Effector memory CD4-positive, alpha-beta T cell (primary cell): ENCODE data around the gene HTT.

Experiments
- DNase-seq, 3 donors: peaks; one replicate each; pipeline ENCODE4 v3.0.0-alpha.2; 2020
- H3K27ac ChIP-seq: 2 replicates; pipeline ENCODE4 v1.7.0; 2013; ENCODE audit warnings: mild to moderate bottlenecking, low read length, moderate library complexity; ENCODE audit not compliant: insufficient read depth, poor library complexity, severe bottlenecking
- H3K27me3 ChIP-seq: replicated peaks from 2 replicates; pipeline ENCODE4 v1.7.0; 2013; ENCODE audit warnings: mild to moderate bottlenecking, low read length; ENCODE audit not compliant: insufficient read depth, control insufficient read depth, poor library complexity, severe bottlenecking
- H3K36me3 ChIP-seq: 2 replicates; pipeline ENCODE4 v1.7.0; 2013; ENCODE audit warnings: mild to moderate bottlenecking, low read length, moderate library complexity; ENCODE audit not compliant: control insufficient read depth, insufficient read depth
- H3K4me1 ChIP-seq: 2 replicates; pipeline ENCODE4 v1.7.0; 2013; ENCODE audit warnings: low read length, mild to moderate bottlenecking; ENCODE audit not compliant: control insufficient read depth, insufficient read depth, poor library complexity, severe bottlenecking
- H3K4me3 ChIP-seq: 2 replicates; pipeline ENCODE4 v1.7.0; 2013; ENCODE audit warnings: low read length, low read depth, mild to moderate bottlenecking; ENCODE audit not compliant: insufficient read depth, poor library complexity, severe bottlenecking
- H3K9me3 ChIP-seq: 2 replicates; pipeline ENCODE4 v1.7.0; 2013; ENCODE audit warnings: mild to moderate bottlenecking, low read length, moderate library complexity; ENCODE audit not compliant: control insufficient read depth

HTT gene

DNA sequence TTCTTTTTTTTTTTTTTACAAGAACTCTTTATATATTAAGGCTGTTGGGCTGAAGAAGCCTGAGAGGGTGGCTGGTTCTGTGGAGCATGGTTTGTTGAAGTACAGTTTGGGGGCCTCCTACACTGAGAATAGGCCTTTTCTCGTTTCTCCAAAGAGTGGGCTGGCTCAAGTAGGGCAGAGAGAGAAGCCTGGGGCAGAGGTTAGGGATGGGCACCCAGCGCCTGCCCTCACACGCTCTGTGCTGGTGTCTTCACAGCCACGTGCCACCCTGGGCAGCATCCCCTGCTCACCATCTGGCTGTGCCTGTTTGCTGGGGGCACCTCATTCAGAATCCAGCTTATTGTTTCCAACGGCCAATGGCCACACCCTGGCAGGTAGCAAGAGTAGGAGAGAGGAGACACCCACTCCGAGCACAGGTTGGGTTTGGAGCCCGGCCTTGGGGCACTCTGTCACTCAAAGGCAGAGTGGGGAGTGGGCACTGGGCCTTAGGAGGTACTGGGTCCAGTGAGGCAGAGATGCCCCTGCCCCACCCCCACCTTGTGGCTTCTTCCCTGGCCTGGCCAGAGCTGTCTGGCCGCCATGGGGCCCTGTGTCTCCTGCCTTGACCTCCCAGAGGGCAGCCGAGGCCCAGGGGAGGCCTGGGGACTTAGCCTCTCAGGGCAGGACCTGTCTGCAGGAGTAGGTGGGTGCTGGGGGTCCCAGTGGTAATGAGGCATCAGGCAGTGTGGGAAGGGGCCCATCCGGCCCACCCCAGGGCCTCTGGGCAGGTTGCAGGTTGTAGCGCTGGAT is 177.4 kb downstream of the HTT start:
- no peaks in the 10 kb centered on the region for H3K9me3 ChIP-seq
- H3K36me3 ChIP-seq, result peaks cover 3% of the 10 kb centered on the region
- H3K27me3 ChIP-seq, result no peaks in the 10 kb centered on the region
- H3K27ac ChIP-seq, result no peak overlapping the region
- no peak overlapping the region for H3K4me3 ChIP-seq
- no peak for DNase-seq
- no peaks in the 10 kb centered on the region for H3K4me1 ChIP-seq

DNA sequence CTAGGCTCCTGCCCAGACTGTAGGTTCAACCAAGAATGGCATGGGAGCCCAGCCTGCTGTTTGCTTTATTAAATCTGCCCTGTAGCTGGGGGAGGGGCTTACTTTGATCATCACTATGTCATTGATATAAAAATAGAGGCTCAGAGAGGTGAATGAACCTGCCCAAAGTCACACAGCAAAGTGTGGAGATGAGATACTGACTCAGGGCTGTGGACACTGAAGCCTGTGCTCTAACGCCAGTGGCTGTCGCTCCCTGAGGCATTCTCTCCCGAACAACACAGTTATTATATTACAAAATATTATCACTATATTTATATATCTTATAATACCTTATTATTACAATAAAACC is 178.0 kb downstream of the HTT start:
- no peaks in the 10 kb centered on the region for H3K9me3 ChIP-seq
- H3K4me3 ChIP-seq, result no peak overlapping the region
- H3K27ac ChIP-seq, result no peak overlapping the region
- DNase-seq, result no peak
- peaks cover 3% of the 10 kb centered on the region for H3K36me3 ChIP-seq
- no peaks in the 10 kb centered on the region for H3K4me1 ChIP-seq
- H3K27me3 ChIP-seq, result no peaks in the 10 kb centered on the region

DNA sequence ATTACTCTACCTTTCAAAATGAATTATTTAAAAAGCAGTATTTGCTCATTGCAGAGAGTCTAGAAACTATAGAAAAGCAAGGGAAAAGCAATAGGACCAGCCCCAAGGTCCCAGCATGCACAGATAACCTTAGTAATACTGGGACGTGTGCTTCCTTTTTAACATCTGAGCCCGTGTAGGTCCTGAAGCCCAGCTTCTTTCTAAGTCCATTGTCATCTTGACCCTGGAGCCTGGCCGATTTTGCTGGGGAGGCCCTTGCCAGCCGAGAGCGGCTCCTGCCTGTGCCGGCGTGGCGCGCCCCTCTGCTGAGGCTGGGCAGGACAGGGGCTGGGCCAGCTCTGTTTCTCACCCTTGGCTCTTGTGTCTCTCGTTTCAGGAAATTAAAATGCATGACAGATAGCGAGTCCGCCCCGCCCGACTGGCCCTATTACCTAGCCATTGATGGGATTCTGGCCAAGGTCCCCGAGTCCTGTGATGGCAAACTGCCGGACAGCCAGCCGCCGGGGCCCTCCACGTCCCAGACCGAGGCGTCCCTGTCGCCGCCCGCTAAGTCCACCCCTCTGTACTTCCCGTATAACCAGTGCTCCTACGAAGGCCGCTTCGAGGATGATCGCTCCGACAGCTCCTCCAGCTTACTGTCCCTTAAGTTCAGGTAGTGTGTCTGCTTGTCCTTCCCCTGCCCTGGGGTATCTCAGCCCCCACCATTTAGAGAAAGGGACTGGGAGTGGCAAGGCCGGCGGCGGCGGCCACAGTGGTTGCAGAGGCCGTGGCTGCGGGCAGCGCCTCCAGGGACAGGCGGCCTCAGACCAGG is 178.6 kb downstream of the HTT start:
- H3K27ac ChIP-seq, result no peak overlapping the region
- DNase-seq, result no peak
- H3K4me1 ChIP-seq, result no peaks in the 10 kb centered on the region

DNA sequence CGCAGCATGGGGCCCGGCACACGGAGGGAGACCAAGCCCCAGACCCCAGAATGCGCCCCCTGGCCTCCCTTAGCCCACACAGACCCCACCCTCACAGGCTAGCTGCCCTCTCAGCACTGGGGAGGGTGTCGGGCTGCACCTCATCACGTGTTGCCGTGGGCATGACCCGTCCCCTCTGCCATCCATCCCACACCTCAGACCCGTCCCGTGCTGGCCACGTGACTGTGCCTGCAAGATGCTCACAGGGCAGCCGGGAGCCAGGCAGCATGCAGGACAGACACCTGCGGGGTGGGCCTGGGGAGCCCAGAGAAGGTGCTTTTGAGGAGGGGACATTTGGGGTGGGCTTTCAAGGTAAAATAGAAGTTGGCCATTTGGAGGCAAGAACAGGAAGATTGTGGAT is 179.3 kb downstream of the HTT start:
- Histone ChIP-seq H3K4me3 (no peak overlapping the region), H3K9me3 (no peaks in the 10 kb centered on the region), H3K27me3 (no peaks in the 10 kb centered on the region), H3K27ac (no peak overlapping the region), H3K36me3 (peaks cover 3% of the 10 kb centered on the region), H3K4me1 (no peaks in the 10 kb centered on the region)
- DNase-seq, result no peak

More for the DNA sequence above, 178.6 kb downstream of the HTT start:
- Histone ChIP-seq H3K36me3 (peaks cover 3% of the 10 kb centered on the region), H3K4me3 (no peak overlapping the region), H3K9me3 (no peaks in the 10 kb centered on the region), H3K27me3 (no peaks in the 10 kb centered on the region)

DNA sequence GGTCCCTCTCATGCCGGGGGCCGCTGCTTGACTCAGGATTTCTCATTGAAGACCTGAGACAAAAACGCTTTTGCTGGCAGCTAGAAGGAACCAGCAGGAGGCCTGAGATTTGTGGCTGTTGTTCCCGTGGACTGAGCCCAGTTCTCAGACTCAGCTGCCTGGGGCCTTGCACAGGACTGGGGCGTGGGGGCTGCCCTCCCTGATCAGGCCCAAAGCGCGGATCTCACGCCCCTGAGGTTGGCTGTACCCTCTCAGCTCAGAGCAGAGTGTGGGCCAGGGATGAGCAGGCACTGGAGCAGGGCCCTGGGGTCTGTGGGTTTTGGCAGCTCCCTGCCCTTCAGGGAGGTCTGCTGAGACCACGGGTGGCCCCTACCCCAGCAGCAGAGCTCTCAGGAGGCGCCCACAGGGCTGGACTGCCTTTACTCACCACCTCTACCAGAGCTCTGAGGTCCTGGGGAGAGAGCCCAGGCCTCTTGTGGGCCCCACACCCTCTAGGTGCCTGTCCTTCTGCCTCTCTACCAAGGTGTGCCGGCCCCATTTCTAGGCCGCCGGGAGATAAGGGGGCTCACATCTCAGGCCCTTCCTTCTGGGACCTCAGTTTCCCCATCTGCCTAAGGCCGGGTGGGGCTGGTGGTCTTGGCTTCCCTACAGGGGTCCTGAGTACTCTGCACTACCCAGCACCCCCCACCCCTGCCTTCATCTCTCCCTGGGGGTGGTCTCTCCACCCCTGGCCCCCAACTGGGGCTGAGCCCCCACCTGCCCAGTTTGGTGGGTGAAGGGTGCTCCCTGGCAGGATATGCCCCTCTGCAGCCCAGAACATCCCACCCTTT is 180.0 kb downstream of the HTT start:
- Histone ChIP-seq H3K27ac (no peak overlapping the region), H3K27me3 (no peaks in the 10 kb centered on the region), H3K36me3 (peaks cover 3% of the 10 kb centered on the region), H3K4me3 (no peak overlapping the region), H3K9me3 (no peaks in the 10 kb centered on the region), H3K4me1 (no peaks in the 10 kb centered on the region)
- DNase-seq, result no peak

DNA sequence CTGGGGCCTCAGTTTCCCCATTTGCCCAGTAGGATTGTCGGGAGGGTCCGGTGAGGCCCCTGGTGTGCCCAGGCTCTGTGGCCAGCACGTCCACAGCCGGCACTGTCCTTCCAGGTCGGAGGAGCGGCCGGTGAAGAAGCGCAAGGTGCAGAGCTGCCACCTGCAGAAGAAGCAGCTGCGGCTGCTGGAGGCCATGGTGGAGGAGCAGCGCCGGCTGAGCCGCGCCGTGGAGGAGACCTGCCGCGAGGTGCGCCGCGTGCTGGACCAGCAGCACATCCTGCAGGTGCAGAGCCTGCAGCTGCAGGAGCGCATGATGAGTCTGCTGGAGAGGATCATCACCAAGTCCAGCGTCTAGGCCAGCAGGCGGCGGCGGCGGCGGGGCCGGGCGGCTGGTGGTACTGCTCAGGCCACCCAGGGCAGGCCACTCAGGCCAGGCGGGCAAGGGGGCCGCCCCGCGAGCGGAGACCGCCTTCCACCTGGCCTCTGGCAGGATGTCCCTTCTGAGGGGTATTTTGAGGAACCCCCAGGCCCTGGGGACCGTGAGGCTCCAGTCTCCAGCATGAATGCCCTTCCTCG is 181.2 kb downstream of the HTT start:
- H3K4me1 ChIP-seq, result no peaks in the 10 kb centered on the region
- H3K9me3 ChIP-seq, result no peaks in the 10 kb centered on the region
- no peak overlapping the region for H3K4me3 ChIP-seq
- peaks cover 3% of the 10 kb centered on the region for H3K36me3 ChIP-seq
- no peak overlapping the region for H3K27ac ChIP-seq
- H3K27me3 ChIP-seq, result no peaks in the 10 kb centered on the region
- DNase-seq, result no peak

DNA sequence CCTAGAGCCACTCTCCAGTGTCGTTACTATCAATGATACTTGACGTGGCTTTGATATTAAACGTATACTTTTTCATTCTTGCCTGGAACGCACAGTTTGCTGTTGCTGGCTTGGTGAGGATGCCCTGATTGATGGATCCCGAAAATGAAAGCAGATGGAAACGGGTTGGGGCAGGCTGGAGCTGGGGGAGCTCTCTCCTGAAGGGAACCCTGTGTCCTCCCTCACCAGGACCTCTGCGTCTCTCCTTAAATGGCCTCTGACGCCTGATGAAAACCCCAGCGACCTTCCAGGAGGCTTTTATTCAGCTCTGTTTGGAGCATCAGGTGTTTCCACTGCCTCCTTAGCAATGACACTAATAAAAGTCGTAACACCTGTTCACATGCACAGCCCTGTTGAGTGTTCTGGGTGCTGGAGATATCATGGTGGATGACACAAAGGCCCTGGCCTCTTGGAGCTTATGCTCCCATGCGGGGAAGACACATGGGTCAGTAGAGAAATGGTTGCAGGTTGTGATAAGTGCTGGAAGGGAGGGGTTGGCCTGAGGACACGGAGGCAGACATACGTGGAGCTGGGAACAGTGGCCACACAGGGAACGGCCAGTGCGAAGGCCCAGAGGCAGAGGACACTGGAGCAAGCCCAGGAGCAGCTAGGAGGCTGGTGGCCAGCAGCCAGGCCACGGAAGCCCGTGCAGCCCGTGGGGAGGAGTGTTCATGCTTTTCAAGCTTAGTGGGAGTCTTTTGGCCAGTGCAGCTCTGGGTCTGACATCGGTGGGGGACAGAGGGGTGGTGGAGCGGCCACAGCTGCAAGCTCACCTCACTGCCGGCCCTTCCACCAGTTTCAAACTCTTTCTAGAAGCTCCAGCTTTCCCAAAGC is 182.0 kb downstream of the HTT start:
- DNase-seq, result no peak
- H3K4me1 ChIP-seq, result no peaks in the 10 kb centered on the region
- H3K4me3 ChIP-seq, result no peak overlapping the region
- no peaks in the 10 kb centered on the region for H3K9me3 ChIP-seq
- H3K36me3 ChIP-seq, result peaks cover 3% of the 10 kb centered on the region
- no peak overlapping the region for H3K27ac ChIP-seq
- H3K27me3 ChIP-seq, result no peaks in the 10 kb centered on the region

DNA sequence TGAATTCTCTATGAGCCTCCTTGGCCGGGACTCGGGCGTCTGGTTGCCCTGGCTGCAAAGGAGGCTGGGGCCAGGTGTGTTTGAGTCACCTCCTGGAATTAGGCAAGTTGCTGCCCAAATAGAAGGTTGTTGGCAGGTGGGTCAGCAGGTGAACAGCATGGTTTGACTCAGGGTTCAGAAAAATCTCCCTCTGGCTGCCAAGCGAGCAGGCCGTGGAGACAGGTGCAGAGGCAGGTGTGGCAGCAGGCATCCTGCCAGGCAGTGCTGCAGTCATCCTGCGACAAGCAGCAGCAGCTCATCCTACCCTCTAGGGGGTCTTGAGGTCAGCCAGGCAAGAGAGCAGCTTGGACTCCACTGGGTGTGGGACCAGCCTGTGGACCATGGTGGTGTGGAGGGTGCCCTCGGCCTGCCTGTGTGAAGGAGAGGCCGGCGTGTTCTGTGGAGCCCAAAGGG is 182.6 kb downstream of the HTT start:
- no peaks in the 10 kb centered on the region for H3K4me1 ChIP-seq
- H3K27me3 ChIP-seq, result no peaks in the 10 kb centered on the region
- H3K9me3 ChIP-seq, result no peaks in the 10 kb centered on the region
- no peak overlapping the region for H3K27ac ChIP-seq
- no peak overlapping the region for H3K4me3 ChIP-seq
- H3K36me3 ChIP-seq, result peaks cover 3% of the 10 kb centered on the region
- DNase-seq, result no peak
